NCI-H2171 treated with DMSO at 0.1 percent for 48 hours (cell line): ENCODE measurements around the gene LRPAP1.

Experiments used
- DNase-seq: peaks from one replicate; lab custom pipeline; 2025; lab: John Stamatoyannopoulos, UW

LRPAP1 gene

GRCh38 chr4:3500634-3501101, 31.6 kb downstream of the LRPAP1 start:
- DNase-seq: no peak

- DNase-seq: no peak
Observed at GRCh38 chr4:3500111-3500510, 32.1 kb downstream of the LRPAP1 start.

- DNase-seq: no peak
Observed at GRCh38 chr4:3499710-3500109, 32.5 kb downstream of the LRPAP1 start.

- DNase-seq: no peak
Observed at GRCh38 chr4:3498901-3499510, 33.2 kb downstream of the LRPAP1 start.

GRCh38 chr4:3498407-3498806, 33.8 kb downstream of the LRPAP1 start:
- DNase-seq: no peak

GRCh38 chr4:3497523-3498389, 34.5 kb downstream of the LRPAP1 start:
- DNase-seq: no peak

GRCh38 chr4:3497095-3497494, 35.1 kb downstream of the LRPAP1 start:
- no peak for DNase-seq

- no peak for DNase-seq
Observed at GRCh38 chr4:3496021-3496420, 36.2 kb downstream of the LRPAP1 start.

GRCh38 chr4:3495204-3495975, 36.8 kb downstream of the LRPAP1 start:
- no peak for DNase-seq

GRCh38 chr4:3494462-3494871, 37.8 kb downstream of the LRPAP1 start:
- no peak for DNase-seq

- no peak for DNase-seq
Observed at GRCh38 chr4:3493720-3494461, 38.3 kb downstream of the LRPAP1 start.

GRCh38 chr4:3492741-3493719, 39.2 kb downstream of the LRPAP1 start:
- no peak for DNase-seq

- DNase-seq: no peak
Observed at GRCh38 chr4:3491681-3492405, 40.4 kb downstream of the LRPAP1 start.

GRCh38 chr4:3489451-3489962, 42.7 kb downstream of the LRPAP1 start:
- DNase-seq: no peak

GRCh38 chr4:3488820-3489219, 43.4 kb downstream of the LRPAP1 start:
- DNase-seq: no peak

- DNase-seq: no peak
Observed at GRCh38 chr4:3487861-3488260, 44.4 kb downstream of the LRPAP1 start.

- DNase-seq: no peak
Observed at GRCh38 chr4:3486541-3487540, 45.4 kb downstream of the LRPAP1 start.

- DNase-seq: no peak
Observed at GRCh38 chr4:3485886-3486540, 46.2 kb downstream of the LRPAP1 start.
